ENCODE results near the gene CMTM8. TPM values are rescaled to one million over a fixed set of nuclear protein-coding genes. Genes with fewer than 3 reads are reported as not detected.
A peak's percentile ranks its signal among the peaks of the same experiment; 100 is the strongest.

CMTM8 gene
- total RNA-seq, 2 experiments from 2014 or later = 6.1 to 7.5 TPM

- peaks cover 52% of the 10 kb centered on the region for H3K4me1 ChIP-seq (ENCODE audit: insufficient read depth, low read length)
- Mint-ChIP-seq H3K4me1 (ENCODE audit: low read depth) (peaks cover 47% of the 10 kb centered on the region), H3K27me3 (no peaks in the 10 kb centered on the region), H3K9me3 (no peaks in the 10 kb centered on the region), H3K36me3 (ENCODE audit: low read depth) (no peaks in the 10 kb centered on the region), H3K27ac (peak overlapping the region; percentile 93), H3K4me3 (peak overlapping the region; percentile 12)
- no peaks in the 10 kb centered on the region for H3K9me3 ChIP-seq (ENCODE audit: control insufficient read depth in 1 of 2, insufficient read depth in 1 of 2, low read length in 2 of 2)
- no peaks in the 10 kb centered on the region for H3K27me3 ChIP-seq (ENCODE audit: control insufficient read depth in 1 of 2, insufficient read depth in 2 of 2, low read length in 2 of 2)
- peak; percentile 86 for ATAC-seq (ENCODE audit: poor library complexity)
- peak overlapping the region; percentile 60 for H3K27ac ChIP-seq (ENCODE audit: low read depth in 1 of 2, low read length in 2 of 2)
- ChIA-PET CTCF (interaction anchor here (0.6 to 2.4 kb wide), 8 partner anchors 37 to 204 kb away, joined by 3 to 13 read pairs (median 3); no protein-coding TSS in a partner anchor), POLR2A (interaction anchor here (0.9 to 3.3 kb wide), 11 partner anchors 9 to 388 kb away, joined by 3 to 16 read pairs (median 4); partner anchors contain the start of genes CMTM8, CNOT10 and GPD1L)
- H3K36me3 ChIP-seq (ENCODE audit: insufficient read depth, low read length) = no peaks in the 10 kb centered on the region
- intact Hi-C loops (cut with DNase I, micrococcal nuclease) = loop anchor here (2.0 kb wide), 7 partner anchors 35 to 171 kb away; no protein-coding TSS in a partner anchor
- peak; percentile 35 to 88 (median 63) for DNase-seq
- H3K4me3 ChIP-seq (ENCODE audit: low read length) = no peak overlapping the region
- no peak for TF ChIP-seq CTCF (IDR thresholded peaks at IDR 0.05)
These were observed 58.9 kb downstream of the CMTM8 start for GRCh38 chr3:32297366-32297765.

DNA sequence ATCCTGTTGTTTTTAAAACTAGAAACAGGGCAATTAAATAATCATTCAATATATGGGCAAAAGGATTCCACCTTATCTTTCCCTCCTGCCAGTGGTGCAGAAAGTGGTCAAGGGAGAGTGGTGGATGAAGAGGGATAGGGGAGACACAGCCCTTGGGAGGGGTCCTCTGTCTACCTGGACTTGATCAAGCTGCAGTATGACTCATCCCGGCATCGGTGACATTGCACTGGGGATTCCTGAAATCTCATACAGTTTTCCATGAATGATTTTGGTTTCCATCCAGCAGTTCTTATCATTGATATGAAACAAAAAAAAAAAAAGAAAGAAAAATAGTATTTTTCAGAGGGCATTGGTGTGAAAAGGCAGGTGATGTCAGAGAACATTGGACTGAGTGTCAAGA lies 62.9 kb downstream of the CMTM8 start:
- no peaks in the 10 kb centered on the region for H3K9me3 Mint-ChIP-seq
- ChIA-PET POLR2A (interaction anchor here (0.6 to 1.4 kb wide), 5 partner anchors 8 to 384 kb away, joined by 3 read pairs; partner anchors contain the start of gene CNOT10), CTCF (interaction anchor here (0.7 to 0.9 kb wide), 2 partner anchors 33 to 169 kb away, joined by 3 to 4 read pairs; no protein-coding TSS in a partner anchor)
- H3K27ac Mint-ChIP-seq = peak overlapping the region; percentile 97
- Histone ChIP-seq H3K4me1 (ENCODE audit: insufficient read depth, low read length) (peaks cover 56% of the 10 kb centered on the region), H3K27ac (ENCODE audit: low read depth in 1 of 2, low read length in 2 of 2) (peak overlapping the region in 1 of 2 donors; percentile 80), H3K9me3 (ENCODE audit: control insufficient read depth in 1 of 2, insufficient read depth in 1 of 2, low read length in 2 of 2) (no peaks in the 10 kb centered on the region), H3K4me3 (ENCODE audit: low read length) (no peak overlapping the region), H3K27me3 (ENCODE audit: control insufficient read depth in 1 of 2, insufficient read depth in 2 of 2, low read length in 2 of 2) (no peaks in the 10 kb centered on the region), H3K36me3 (ENCODE audit: insufficient read depth, low read length) (no peaks in the 10 kb centered on the region)
- intact Hi-C loops (cut with DNase I, micrococcal nuclease) = loop anchor here in 1 of 2 experiments (5.0 kb wide), 1 partner anchor 96 kb away; no protein-coding TSS in a partner anchor
- DNase-seq (no peak), ATAC-seq (ENCODE audit: poor library complexity) (no peak)
- H3K4me3 Mint-ChIP-seq = no peak overlapping the region
- no peaks in the 10 kb centered on the region for H3K27me3 Mint-ChIP-seq
- H3K36me3 Mint-ChIP-seq (ENCODE audit: low read depth) = no peaks in the 10 kb centered on the region
- no peak for TF ChIP-seq CTCF (IDR thresholded peaks at IDR 0.05)
- H3K4me1 Mint-ChIP-seq (ENCODE audit: low read depth) = peaks cover 78% of the 10 kb centered on the region

DNA sequence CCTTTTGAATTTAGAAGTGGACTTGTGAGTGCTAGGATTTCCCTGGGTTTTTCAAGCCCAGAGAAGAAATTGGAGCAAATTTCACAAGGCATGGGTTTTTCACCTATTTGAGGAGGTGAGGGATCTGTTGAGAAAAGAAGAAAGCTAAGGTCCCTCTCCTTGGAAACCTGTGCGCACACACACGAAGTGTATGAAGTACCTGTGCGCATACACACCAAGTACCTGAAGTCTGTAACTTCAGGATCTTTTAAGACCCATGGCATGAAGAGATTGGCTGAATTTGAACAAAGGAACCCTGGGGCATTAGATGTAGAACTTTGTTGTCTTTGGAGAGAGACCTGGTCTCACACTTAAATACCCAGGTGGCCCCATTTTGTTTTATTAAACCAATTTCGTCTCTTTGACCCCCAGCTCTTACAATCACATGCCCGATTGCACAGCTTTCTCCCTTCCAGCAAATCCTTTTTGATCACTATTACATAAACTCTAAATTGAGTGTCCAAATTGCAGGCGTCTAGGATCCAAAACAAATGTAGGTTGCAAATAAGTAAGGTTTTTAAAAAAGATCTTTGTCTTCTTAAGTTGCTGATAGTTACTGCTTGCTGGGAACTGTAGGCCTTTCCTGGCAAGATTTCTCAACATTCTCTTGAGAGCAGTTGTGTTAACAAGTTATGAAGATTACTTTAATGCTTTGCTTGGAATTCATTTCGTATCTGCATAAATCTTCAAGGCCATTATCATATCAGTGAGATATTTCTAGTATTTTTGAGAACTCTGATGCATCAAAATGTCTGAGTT lies 64.3 kb downstream of the CMTM8 start:
- intact Hi-C loops (cut with DNase I, micrococcal nuclease) = loop anchor here in 1 of 2 experiments (5.0 kb wide), 1 partner anchor 95 kb away; no protein-coding TSS in a partner anchor
- no peak overlapping the region for H3K4me3 ChIP-seq (ENCODE audit: low read length)
- CTCF ChIA-PET = interaction anchor here (0.7 to 2.2 kb wide), 4 partner anchors 9 to 63 kb away, joined by 3 to 7 read pairs (median 3); no protein-coding TSS in a partner anchor

More for the DNA sequence above, 64.3 kb downstream of the CMTM8 start:
- no peak for TF ChIP-seq CTCF (IDR thresholded peaks at IDR 0.05)
- Mint-ChIP-seq H3K4me3 (peak overlapping the region; percentile 68), H3K27ac (peak overlapping the region; percentile 97), H3K27me3 (no peaks in the 10 kb centered on the region), H3K9me3 (no peaks in the 10 kb centered on the region), H3K36me3 (ENCODE audit: low read depth) (no peaks in the 10 kb centered on the region), H3K4me1 (ENCODE audit: low read depth) (peaks cover 74% of the 10 kb centered on the region)
- ATAC-seq (ENCODE audit: poor library complexity) (peak; percentile 27), DNase-seq (peak in 2 of 14 experiments; percentile 16 to 18)
- POLR2A ChIA-PET = interaction anchor here (0.6 to 2.1 kb wide), 20 partner anchors 9 to 767 kb away, joined by 3 to 19 read pairs (median 4); partner anchors contain the start of genes CMTM7 and CMTM8
- Histone ChIP-seq H3K27ac (ENCODE audit: low read depth in 1 of 2, low read length in 2 of 2) (peak overlapping the region; percentile 71 to 80), H3K9me3 (ENCODE audit: control insufficient read depth in 1 of 2, insufficient read depth in 1 of 2, low read length in 2 of 2) (no peaks in the 10 kb centered on the region), H3K4me1 (ENCODE audit: insufficient read depth, low read length) (peaks cover 42% of the 10 kb centered on the region), H3K27me3 (ENCODE audit: control insufficient read depth in 1 of 2, insufficient read depth in 2 of 2, low read length in 2 of 2) (no peaks in the 10 kb centered on the region), H3K36me3 (ENCODE audit: insufficient read depth, low read length) (no peaks in the 10 kb centered on the region)
